Measurements from ENCODE around the gene DGAT2. TPM values are rescaled to one million over a fixed set of nuclear protein-coding genes. Genes with fewer than 3 reads are reported as not detected.

The DGAT2 gene
- total RNA-seq, 1 experiment from 2014 or later: 0.67 TPM

GRCh38 chr11:75836417-75836816 is 67.8 kb downstream of the DGAT2 start:
- Histone ChIP-seq H3K4me1 (peaks cover 6% of the 10 kb centered on the region), H3K36me3 (no peaks in the 10 kb centered on the region), H3K9me3 (replicated peaks) (no peaks in the 10 kb centered on the region), H3K4me3 (no peak overlapping the region), H3K27ac (no peak overlapping the region), H3K27me3 (no peaks in the 10 kb centered on the region)
- no peak for DNase-seq

- Histone ChIP-seq H3K4me3 (no peak overlapping the region), H3K36me3 (no peaks in the 10 kb centered on the region), H3K27me3 (no peaks in the 10 kb centered on the region), H3K27ac (no peak overlapping the region), H3K4me1 (peaks cover 6% of the 10 kb centered on the region), H3K9me3 (replicated peaks) (no peaks in the 10 kb centered on the region)
- no peak for DNase-seq
Measured at GRCh38 chr11:75839851-75840250, 71.3 kb downstream of the DGAT2 start.

- H3K4me1 ChIP-seq: peaks cover 6% of the 10 kb centered on the region
- no peak for DNase-seq
- H3K27ac ChIP-seq: no peak overlapping the region
- H3K9me3 ChIP-seq (replicated peaks): no peaks in the 10 kb centered on the region
- H3K27me3 ChIP-seq: no peaks in the 10 kb centered on the region
- H3K36me3 ChIP-seq: no peaks in the 10 kb centered on the region
- H3K4me3 ChIP-seq: no peak overlapping the region
Measured at GRCh38 chr11:75840522-75840921, 71.9 kb downstream of the DGAT2 start.

GRCh38 chr11:75841739-75842138 is 73.2 kb downstream of the DGAT2 start:
- H3K36me3 ChIP-seq: no peaks in the 10 kb centered on the region

GRCh38 chr11:75845324-75845723 is 76.7 kb downstream of the DGAT2 start:
- peaks cover 6% of the 10 kb centered on the region for H3K4me1 ChIP-seq
- no peak overlapping the region for H3K27ac ChIP-seq
- DNase-seq: no peak
- no peaks in the 10 kb centered on the region for H3K9me3 ChIP-seq (replicated peaks)
- H3K27me3 ChIP-seq: no peaks in the 10 kb centered on the region
- H3K4me3 ChIP-seq: no peak overlapping the region
- no peaks in the 10 kb centered on the region for H3K36me3 ChIP-seq

More at GRCh38 chr11:75841739-75842138, 73.2 kb downstream of the DGAT2 start:
- H3K9me3 ChIP-seq (replicated peaks): no peaks in the 10 kb centered on the region
- no peak overlapping the region for H3K27ac ChIP-seq
- no peaks in the 10 kb centered on the region for H3K27me3 ChIP-seq
- no peak for DNase-seq
- no peak overlapping the region for H3K4me3 ChIP-seq
- peaks cover 6% of the 10 kb centered on the region for H3K4me1 ChIP-seq

- Histone ChIP-seq H3K4me1 (peaks cover 3% of the 10 kb centered on the region; the same call in 1 of the 2 replicates), H3K36me3 (no peaks in the 10 kb centered on the region), H3K27me3 (no peaks in the 10 kb centered on the region), H3K4me3 (no peak overlapping the region), H3K9me3 (replicated peaks) (no peaks in the 10 kb centered on the region), H3K27ac (no peak overlapping the region)
- DNase-seq: no peak
Measured at GRCh38 chr11:75849894-75850293, 81.3 kb downstream of the DGAT2 start.

GRCh38 chr11:75850787-75851186 is 82.2 kb downstream of the DGAT2 start:
- Histone ChIP-seq H3K27me3 (no peaks in the 10 kb centered on the region), H3K4me3 (no peak overlapping the region), H3K27ac (no peak overlapping the region), H3K36me3 (no peaks in the 10 kb centered on the region), H3K4me1 (peaks cover 3% of the 10 kb centered on the region; the same call in 1 of the 2 replicates), H3K9me3 (replicated peaks) (no peaks in the 10 kb centered on the region)
- no peak for DNase-seq

Other genes starting within 250 kb of the DGAT2 start
- 4.0 and 5.8 TPM in 2 replicates for gene GDPD5, start 242.8 kb upstream of the DGAT2 start, total RNA-seq (2014; rRNA removed; shearing (Covaris generic))
- 133 and 146 TPM in 2 replicates for gene SERPINH1, start 206.5 kb upstream of the DGAT2 start, total RNA-seq (2014; rRNA removed; shearing (Covaris generic))
- gene MAP6, start 99.7 kb upstream of the DGAT2 start, total RNA-seq (2014; rRNA removed; shearing (Covaris generic)): 0.53 and 0.79 TPM in 2 replicates
- gene MOGAT2, start 50.9 kb upstream of the DGAT2 start, total RNA-seq (2014; rRNA removed; shearing (Covaris generic)): 0.18 TPM in 1 of 2 replicates, not detected in the other
- 12.6 and 15.0 TPM in 2 replicates for gene UVRAG, start 46.4 kb downstream of the DGAT2 start, total RNA-seq (2014; rRNA removed; shearing (Covaris generic))

Measured in SJCRH30 (cell line).